SK-N-SH (cell line): ENCODE measurements around the gene LDLR. TPM values are rescaled to one million over a fixed set of nuclear protein-coding genes. Genes with fewer than 3 reads are reported as not detected.

Experiments
- CTCF ChIA-PET: fragments of 300-600, 350-600 bp; formaldehyde crosslinking; extraction: SDS; loops from one replicate; lab custom pipeline; 2021; lab: Yijun Ruan, JAX
- POLR2A ChIA-PET: fragments of 350-600 bp; sonication (Branson Sonifier 250); formaldehyde crosslinking; extraction: SDS; loops from one replicate; lab custom pipeline; 2020; ENCODE audit warnings: antibody characterized with exemption, inconsistent platforms; lab: Yijun Ruan, JAX
- DNase-seq: peaks from one replicate; pipeline ENCODE4 v3.0.0; 2012
- H2AFZ ChIP-seq: fragments of 200-600 bp; sonication (generic); 2 replicates; pipeline ENCODE4 v1.8.1; 2016; ENCODE audit warnings: antibody characterized with exemption, mild to moderate bottlenecking, low read depth
- H3F3A ChIP-seq: fragments of 200-600 bp; sonication (generic); replicated peaks from 2 replicates; pipeline ENCODE3; 2016; ENCODE audit warnings: antibody characterized with exemption, mild to moderate bottlenecking; ENCODE audit not compliant: insufficient read depth
- H3K27ac ChIP-seq, 2 experiments: fragments of 200-500 bp in 1 of 2; fragments of 200-600 bp in 1 of 2; sonication (Bioruptor generic) in 1 of 2; sonication (generic), shearing (Covaris generic) in 1 of 2; 2 replicates each; pipeline versions ENCODE4 v1.5.1 to v1.6.1; 2014 to 2016; ENCODE audit warnings: low read depth in 2 of 2, inconsistent platforms in 1 of 2, low read length in 1 of 2, mild to moderate bottlenecking in 1 of 2, mixed read lengths in 1 of 2
- H3K27me3 ChIP-seq: fragments of 200-600 bp; sonication (generic), shearing (Covaris generic); 2 replicates; pipeline ENCODE4 v1.6.1; 2016; ENCODE audit warnings: mixed run types; ENCODE audit not compliant: insufficient read depth
- H3K36me3 ChIP-seq, 2 experiments: fragments of 200-500 bp in 1 of 2; fragments of 200-600 bp in 1 of 2; sonication (Bioruptor generic) in 1 of 2; sonication (generic) in 1 of 2; replicated peaks in 1 of 2; 2 replicates each; pipeline versions ENCODE3 to v1.5.1; 2014 to 2016; ENCODE audit warnings: low read length in 1 of 2, mild to moderate bottlenecking in 1 of 2; ENCODE audit not compliant: insufficient read depth in 2 of 2, control insufficient read depth in 1 of 2
- H3K4me1 ChIP-seq, 2 experiments: fragments of 200-500 bp in 1 of 2; fragments of 200-600 bp in 1 of 2; sonication (Bioruptor generic) in 1 of 2; sonication (generic), shearing (Covaris generic) in 1 of 2; 2 replicates each; pipeline versions ENCODE4 v1.5.1 to v1.6.1; 2014 to 2016; ENCODE audit warnings: low read depth in 1 of 2, low read length in 1 of 2, mixed run types in 1 of 2; ENCODE audit not compliant: insufficient read depth in 2 of 2, control insufficient read depth in 1 of 2
- H3K4me2 ChIP-seq: fragments of 200-600 bp; sonication (generic), shearing (Covaris generic); 2 replicates; pipeline ENCODE4 v1.6.1; 2017; ENCODE audit warnings: mixed run types
- H3K4me3 ChIP-seq, 2 experiments: fragments of 200-500 bp in 1 of 2; fragments of 200-600 bp in 1 of 2; sonication (Bioruptor generic) in 1 of 2; sonication (generic), shearing (Covaris generic) in 1 of 2; 2 replicates each; pipeline versions ENCODE4 v1.5.1 to v1.8.1; 2014 to 2016; ENCODE audit warnings: low read depth in 2 of 2, inconsistent platforms in 1 of 2, low read length in 1 of 2, mild to moderate bottlenecking in 1 of 2, mixed read lengths in 1 of 2, moderate library complexity in 1 of 2
- H3K79me2 ChIP-seq: fragments of 200-600 bp; sonication (generic); 2 replicates; pipeline ENCODE4 v1.8.1; 2017; ENCODE audit warnings: mild to moderate bottlenecking; ENCODE audit not compliant: insufficient read depth
- H3K9ac ChIP-seq: fragments of 200-600 bp; sonication (generic); 2 replicates; pipeline ENCODE4 v1.6.1; 2017; ENCODE audit warnings: mixed run types
- H3K9me2 ChIP-seq: fragments of 200-600 bp; sonication (generic); 2 replicates; pipeline ENCODE4 v1.6.1; 2017; ENCODE audit warnings: mixed run types
- H3K9me3 ChIP-seq: fragments of 200-600 bp; sonication (generic); 2 replicates; pipeline ENCODE4 v1.6.1; 2017; ENCODE audit warnings: mixed run types, mild to moderate bottlenecking, moderate library complexity
- H4K20me1 ChIP-seq: fragments of 200-600 bp; sonication (generic); 2 replicates; pipeline ENCODE4 v1.6.1; 2017; ENCODE audit warnings: mild to moderate bottlenecking, mixed run types; ENCODE audit not compliant: insufficient read depth
- ELF1 ChIP-seq: IDR thresholded peaks from 2 replicates; pipeline ENCODE4 v1.4.0; 2012
- EP300 ChIP-seq, 2 experiments: IDR thresholded peaks; 2 replicates each; pipeline versions ENCODE4 v1.4.0 to v1.6.1; 2012; ENCODE audit warnings: borderline replicate concordance in 1 of 2, low read depth in 1 of 2, low read length in 1 of 2
- GATA2 ChIP-seq: sonication (generic); formaldehyde crosslinking; IDR thresholded peaks from 2 replicates; pipeline ENCODE4 v1.5.0; 2020; ENCODE audit warnings: mild to moderate bottlenecking, missing genetic modification reagents
- MAX ChIP-seq: IDR thresholded peaks from 2 replicates; pipeline ENCODE4 v1.4.0; 2012; ENCODE audit warnings: low read depth
- MEF2A ChIP-seq: IDR thresholded peaks from 2 replicates; pipeline ENCODE4 v1.4.0; 2012; ENCODE audit warnings: low read depth, borderline replicate concordance
- MXI1 ChIP-seq: IDR thresholded peaks from 2 replicates; pipeline ENCODE4 v1.6.1; 2012; ENCODE audit warnings: mild to moderate bottlenecking, low read depth, low read length, improper control_type of control experiment
- POLR2AphosphoS5 ChIP-seq: IDR thresholded peaks from 2 replicates; pipeline ENCODE4 v1.6.1; 2012; ENCODE audit warnings: low read depth, low read length
- RAD21 ChIP-seq: IDR thresholded peaks from 2 replicates; pipeline ENCODE4 v1.6.1; 2012; ENCODE audit warnings: mild to moderate bottlenecking, low read length
- RFX5 ChIP-seq: IDR thresholded peaks from 2 replicates; pipeline ENCODE4 v1.6.1; 2012; ENCODE audit warnings: mild to moderate bottlenecking, improper control_type of control experiment, low read length
- SMC3 ChIP-seq: IDR thresholded peaks from 2 replicates; pipeline ENCODE4 v1.6.1; 2012; ENCODE audit warnings: low read depth, low read length, improper control_type of control experiment
- TAF1 ChIP-seq: IDR thresholded peaks from 2 replicates; pipeline ENCODE4 v1.6.1; 2012; ENCODE audit warnings: low read depth, mild to moderate bottlenecking, low read length, moderate library complexity, borderline replicate concordance
- TCF12 ChIP-seq: IDR thresholded peaks from 2 replicates; pipeline ENCODE4 v1.4.0; 2012
- USF1 ChIP-seq: IDR thresholded peaks from 2 replicates; pipeline ENCODE4 v1.4.0; 2012; ENCODE audit warnings: low read depth, borderline replicate concordance
- YY1 ChIP-seq: IDR thresholded peaks from 2 replicates; pipeline ENCODE4 v1.4.0; 2012; ENCODE audit warnings: low read depth, mild to moderate bottlenecking
- WGBS: methylation state at CpG from one replicate; pipeline ENCODE4 v1.1.6; 2017; ENCODE audit warnings: low lambda C conversion rate; 5-methylcytosine and 5-hydroxymethylcytosine counted together
- polyA plus RNA-seq, 3 experiments: library from polyadenylated mRNA; depleted of rRNA; stranded (reverse); fragments of >200 nt; gene quantifications; 2 replicates each; pipeline ENCODE4 v1.2.3, GENCODE V29; 2012
- TF ChIP-seq, protein P1 (sequence below): IDR thresholded peaks from 2 replicates; pipeline ENCODE4 v1.6.1; 2012; ENCODE audit warnings: mild to moderate bottlenecking, low read depth, low read length, moderate library complexity
- TF ChIP-seq, protein P2 (sequence below): fragments of 150-350 bp; IDR thresholded peaks from 2 replicates; pipeline ENCODE4 v1.6.1; 2017; ENCODE audit warnings: antibody characterized with exemption, low read length, low read depth, borderline replicate concordance

The LDLR gene
- polyA plus RNA-seq, 1 of the 3 experiments (the other 2 are of a cell fraction) = 25.1 TPM

DNA sequence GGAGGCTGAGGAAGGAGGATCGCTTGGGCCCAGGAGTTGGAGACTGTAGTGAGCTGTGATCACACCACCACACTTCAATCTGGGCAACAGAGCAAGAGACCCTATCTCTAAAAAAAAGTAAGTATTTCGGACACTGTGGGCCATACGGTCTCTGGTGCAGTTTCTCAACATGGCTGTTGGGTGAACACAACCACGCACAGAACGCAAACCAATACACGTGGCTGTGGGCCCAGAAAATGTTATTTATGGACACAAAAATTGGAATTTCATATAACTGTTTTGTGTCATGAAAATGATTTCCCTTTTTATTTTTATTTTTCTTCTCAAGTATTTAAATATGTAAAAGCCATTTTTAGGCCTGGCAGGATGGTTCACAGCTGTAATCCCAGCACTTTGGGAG, 19.5 kb downstream of the LDLR start:
- no peaks in the 10 kb centered on the region for H4K20me1 ChIP-seq
- DNase-seq = no peak
- over 99% methylated on average over 6 of the region's 6 CpGs for WGBS
- no peak overlapping the region for H3K27ac ChIP-seq
- H3K4me1 ChIP-seq = peaks cover 0 to 10% of the 10 kb centered on the region in 2 experiments; a peak in 1 of 4 replicates
- no peak overlapping the region for H3K9ac ChIP-seq
- no peak overlapping the region for H3K4me3 ChIP-seq
- H3K9me2 ChIP-seq = no peaks in the 10 kb centered on the region
- TF ChIP-seq POLR2AphosphoS5 = no peak
- no peak for TF ChIP-seq GATA2 (CRISPR knock-in tag)
- TF ChIP-seq MXI1 = no peak
- no peak for TF ChIP-seq MEF2A
- no peak for TF ChIP-seq USF1
- TF ChIP-seq ELF1 = no peak
- no peak for TF ChIP-seq RAD21
- TF ChIP-seq RFX5 = no peak
- no peak for TF ChIP-seq YY1
- no peak for TF ChIP-seq SMC3
- TF ChIP-seq, protein P1, sequence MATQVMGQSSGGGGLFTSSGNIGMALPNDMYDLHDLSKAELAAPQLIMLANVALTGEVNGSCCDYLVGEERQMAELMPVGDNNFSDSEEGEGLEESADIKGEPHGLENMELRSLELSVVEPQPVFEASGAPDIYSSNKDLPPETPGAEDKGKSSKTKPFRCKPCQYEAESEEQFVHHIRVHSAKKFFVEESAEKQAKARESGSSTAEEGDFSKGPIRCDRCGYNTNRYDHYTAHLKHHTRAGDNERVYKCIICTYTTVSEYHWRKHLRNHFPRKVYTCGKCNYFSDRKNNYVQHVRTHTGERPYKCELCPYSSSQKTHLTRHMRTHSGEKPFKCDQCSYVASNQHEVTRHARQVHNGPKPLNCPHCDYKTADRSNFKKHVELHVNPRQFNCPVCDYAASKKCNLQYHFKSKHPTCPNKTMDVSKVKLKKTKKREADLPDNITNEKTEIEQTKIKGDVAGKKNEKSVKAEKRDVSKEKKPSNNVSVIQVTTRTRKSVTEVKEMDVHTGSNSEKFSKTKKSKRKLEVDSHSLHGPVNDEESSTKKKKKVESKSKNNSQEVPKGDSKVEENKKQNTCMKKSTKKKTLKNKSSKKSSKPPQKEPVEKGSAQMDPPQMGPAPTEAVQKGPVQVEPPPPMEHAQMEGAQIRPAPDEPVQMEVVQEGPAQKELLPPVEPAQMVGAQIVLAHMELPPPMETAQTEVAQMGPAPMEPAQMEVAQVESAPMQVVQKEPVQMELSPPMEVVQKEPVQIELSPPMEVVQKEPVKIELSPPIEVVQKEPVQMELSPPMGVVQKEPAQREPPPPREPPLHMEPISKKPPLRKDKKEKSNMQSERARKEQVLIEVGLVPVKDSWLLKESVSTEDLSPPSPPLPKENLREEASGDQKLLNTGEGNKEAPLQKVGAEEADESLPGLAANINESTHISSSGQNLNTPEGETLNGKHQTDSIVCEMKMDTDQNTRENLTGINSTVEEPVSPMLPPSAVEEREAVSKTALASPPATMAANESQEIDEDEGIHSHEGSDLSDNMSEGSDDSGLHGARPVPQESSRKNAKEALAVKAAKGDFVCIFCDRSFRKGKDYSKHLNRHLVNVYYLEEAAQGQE = no peak
- TF ChIP-seq TCF12 = no peak
- no peak for TF ChIP-seq EP300 (IDR thresholded peaks at IDR 0.05; ENCODE audit: borderline replicate concordance in 1 of 2, low read depth in 1 of 2, low read length in 1 of 2)
- TF ChIP-seq MAX = no peak
- TF ChIP-seq, protein P2, sequence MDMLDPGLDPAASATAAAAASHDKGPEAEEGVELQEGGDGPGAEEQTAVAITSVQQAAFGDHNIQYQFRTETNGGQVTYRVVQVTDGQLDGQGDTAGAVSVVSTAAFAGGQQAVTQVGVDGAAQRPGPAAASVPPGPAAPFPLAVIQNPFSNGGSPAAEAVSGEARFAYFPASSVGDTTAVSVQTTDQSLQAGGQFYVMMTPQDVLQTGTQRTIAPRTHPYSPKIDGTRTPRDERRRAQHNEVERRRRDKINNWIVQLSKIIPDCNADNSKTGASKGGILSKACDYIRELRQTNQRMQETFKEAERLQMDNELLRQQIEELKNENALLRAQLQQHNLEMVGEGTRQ = no peak
- no peak for TF ChIP-seq TAF1
- POLR2A ChIA-PET = no interaction called here
- CTCF ChIA-PET = interaction anchor here (1.8 to 3.6 kb wide), 2 partner anchors 17 to 22 kb away, joined by 10 to 18 read pairs; no protein-coding TSS in a partner anchor
- H3F3A ChIP-seq = no peaks in the 10 kb centered on the region
- no peaks in the 10 kb centered on the region; the same call in 1 of the 2 replicates for H3K79me2 ChIP-seq
- H3K9me3 ChIP-seq = no peaks in the 10 kb centered on the region
- peaks cover 30 to 32% of the 10 kb centered on the region in 2 experiments for H3K36me3 ChIP-seq
- no peak overlapping the region for H2AFZ ChIP-seq
- H3K27me3 ChIP-seq = no peaks in the 10 kb centered on the region
- H3K4me2 ChIP-seq = no peak overlapping the region
